Activated CD8-positive, alpha-beta memory T cell treated with anti-CD3 and anti-CD28 coated beads, Interleukin-2, amount 50 U/mL, for 4 hours (primary cell): ENCODE results near the gene DOC2B.
"Not testable (repeated sequence)": the region's sequence is repeated elsewhere in the genome, so short reads cannot be mapped to it uniquely, and the experiment has no call there.

Experiments used
- DNase-seq: peaks from one replicate; pipeline ENCODE4 v3.0.0-alpha.2; 2020

The DOC2B gene

GRCh38 chr17:143785-144281 is 37.6 kb downstream of the DOC2B start:
- peak; percentile 89 for DNase-seq

- peak; percentile 5 for DNase-seq
Observed at GRCh38 chr17:142876-143784, 38.3 kb downstream of the DOC2B start.

GRCh38 chr17:142102-142661 is 39.3 kb downstream of the DOC2B start:
- DNase-seq = peak; percentile 14

- peak; percentile 8 for DNase-seq
Observed at GRCh38 chr17:139401-140205, 41.8 kb downstream of the DOC2B start.

GRCh38 chr17:137166-137807 is 44.2 kb downstream of the DOC2B start, which contains the start of gene SCGB1C2:
Gene SCGB1C2 (plus strand): TSS chr17:137569. CDS start chr17:137591, 22 bp downstream.
- DNase-seq = not testable (repeated sequence)

GRCh38 chr17:136531-136930 is 44.9 kb downstream of the DOC2B start:
- DNase-seq = peak; percentile 69

GRCh38 chr17:135895-136294 is 45.6 kb downstream of the DOC2B start:
- DNase-seq = not testable (repeated sequence)

- DNase-seq = not testable (repeated sequence)
Observed at GRCh38 chr17:135022-135421, 46.4 kb downstream of the DOC2B start.

GRCh38 chr17:134332-134785 is 47.1 kb downstream of the DOC2B start:
- DNase-seq = peak; percentile 14

GRCh38 chr17:133932-134331 is 47.5 kb downstream of the DOC2B start:
- DNase-seq = not testable (repeated sequence)

- DNase-seq = not testable (repeated sequence)
Observed at GRCh38 chr17:118339-118917, 63.0 kb downstream of the DOC2B start.

- not testable (repeated sequence) for DNase-seq
Observed at GRCh38 chr17:113111-113510, 68.3 kb downstream of the DOC2B start.
